Neural cell (in vitro differentiated cells): ENCODE results near the gene IFNL4. TPM values are rescaled to one million over a fixed set of nuclear protein-coding genes. Genes with fewer than 3 reads are reported as not detected.

Source experiments
- H2AFZ ChIP-seq: fragments of 200-600, 300-800 bp; sonication (generic), shearing (Covaris generic); 2 replicates; pipeline ENCODE4 v1.6.0; 2014; ENCODE audit warnings: low read depth, mild to moderate bottlenecking, antibody characterized with exemption, low read length, moderate library complexity
- H3F3A ChIP-seq: fragments of 200-600 bp; shearing (Covaris generic); 2 replicates; pipeline ENCODE4 v1.6.1; 2016; ENCODE audit warnings: mild to moderate bottlenecking, moderate library complexity, mixed read lengths, antibody characterized with exemption, low read length; ENCODE audit not compliant: insufficient read depth, poor library complexity, severe bottlenecking
- H3K27ac ChIP-seq: fragments of 200-600, 300-800 bp; sonication (generic), shearing (Covaris generic); 2 replicates; pipeline ENCODE4 v1.5.1; 2014; ENCODE audit warnings: mild to moderate bottlenecking, low read length, moderate library complexity
- H3K27me3 ChIP-seq: fragments of 300-800, 200-600 bp; sonication (generic), shearing (Covaris generic); 2 replicates; pipeline ENCODE4 v1.6.0; 2014; ENCODE audit warnings: mild to moderate bottlenecking, low read depth, low read length, moderate library complexity; ENCODE audit not compliant: insufficient read depth
- H3K36me3 ChIP-seq: fragments of 300-800, 200-600 bp; sonication (generic), shearing (Covaris generic); 2 replicates; pipeline ENCODE4 v1.5.1; 2014; ENCODE audit warnings: mild to moderate bottlenecking, antibody characterized with exemption, low read length, moderate library complexity; ENCODE audit not compliant: insufficient read depth
- H3K4me2 ChIP-seq: fragments of 300-800, 200-600 bp; sonication (generic), shearing (Covaris generic); 2 replicates; pipeline ENCODE4 v1.6.0; 2014; ENCODE audit warnings: mild to moderate bottlenecking, low read length
- H3K4me3 ChIP-seq: fragments of 300-800, 200-600 bp; sonication (generic), shearing (Covaris generic); 2 replicates; pipeline ENCODE4 v1.5.1; 2014; ENCODE audit warnings: mild to moderate bottlenecking, low read length, moderate library complexity
- H3K79me2 ChIP-seq: fragments of 200-600 bp; shearing (Covaris generic); replicated peaks from 2 replicates; pipeline ENCODE4 v1.6.0; 2014; ENCODE audit warnings: mild to moderate bottlenecking, low read length, moderate library complexity; ENCODE audit not compliant: insufficient read depth
- H3K9ac ChIP-seq: fragments of 300-800, 200-600 bp; sonication (generic), shearing (Covaris generic); 2 replicates; pipeline ENCODE4 v1.6.1; 2016; ENCODE audit warnings: mild to moderate bottlenecking, low read length, mixed read lengths
- H3K9me2 ChIP-seq: fragments of 200-600 bp; shearing (Covaris generic); 2 replicates; pipeline ENCODE4 v1.6.1; 2016; ENCODE audit warnings: mild to moderate bottlenecking, low read length, mixed read lengths; ENCODE audit not compliant: insufficient read depth
- H3K9me3 ChIP-seq: fragments of 200-600, 300-800 bp; sonication (generic), shearing (Covaris generic); 2 replicates; pipeline ENCODE4 v1.6.1; 2016; ENCODE audit warnings: mild to moderate bottlenecking, mixed run types, low read length, moderate library complexity, mixed read lengths
- H4K20me1 ChIP-seq: fragments of 200-600 bp; shearing (Covaris generic); 2 replicates; pipeline ENCODE4 v1.6.1; 2016; ENCODE audit warnings: mild to moderate bottlenecking, mixed run types; ENCODE audit not compliant: insufficient read depth
- CTCF ChIP-seq: fragments of 450-650 bp; IDR thresholded peaks from 2 replicates; pipeline ENCODE4 v1.5.1; 2014; ENCODE audit warnings: antibody characterized with exemption, mild to moderate bottlenecking, moderate library complexity; ENCODE audit not compliant: poor library complexity, severe bottlenecking
- EP300 ChIP-seq: fragments of 450-650 bp; conservative IDR thresholded peaks from 2 replicates; pipeline ENCODE4 v1.6.1; 2014; ENCODE audit warnings: antibody characterized with exemption, mild to moderate bottlenecking, moderate library complexity; ENCODE audit not compliant: poor library complexity, severe bottlenecking
- EZH2 ChIP-seq: fragments of 200-600, 300-800 bp; shearing (Covaris generic), sonication (generic); IDR thresholded peaks from 2 replicates; pipeline ENCODE4 v1.6.1; 2014; ENCODE audit warnings: antibody characterized with exemption, low read length, borderline replicate concordance, mild to moderate bottlenecking; ENCODE audit not compliant: insufficient read depth, poor library complexity, severe bottlenecking
- MXI1 ChIP-seq: fragments of 450-650 bp; conservative IDR thresholded peaks from 2 replicates; pipeline ENCODE4 v1.6.1; 2014; ENCODE audit warnings: antibody characterized with exemption, mild to moderate bottlenecking; ENCODE audit not compliant: poor library complexity, severe bottlenecking
- POLR2AphosphoS5 ChIP-seq: IDR thresholded peaks from 2 replicates; pipeline ENCODE4 v1.6.1; 2012
- RAD21 ChIP-seq: fragments of 450-650 bp; conservative IDR thresholded peaks from 2 replicates; pipeline ENCODE4 v1.6.1; 2014; ENCODE audit warnings: antibody characterized with exemption, mild to moderate bottlenecking, moderate library complexity
- REST ChIP-seq: IDR thresholded peaks from 2 replicates; pipeline ENCODE4 v1.6.1; 2012; ENCODE audit warnings: borderline replicate concordance
- SMC3 ChIP-seq: fragments of 450-650 bp; conservative IDR thresholded peaks from 2 replicates; pipeline ENCODE4 v1.6.1; 2014; ENCODE audit warnings: antibody characterized with exemption, mild to moderate bottlenecking, moderate library complexity; ENCODE audit not compliant: poor library complexity
- TAF1 ChIP-seq: IDR thresholded peaks from 2 replicates; pipeline ENCODE4 v1.6.1; 2012; ENCODE audit warnings: low read depth
- polyA plus RNA-seq: library from polyadenylated mRNA; depleted of rRNA; stranded (reverse); fragments of >200 nt; gene quantifications from 2 replicates; pipeline ENCODE4 v1.2.3, GENCODE V29; 2014

Gene IFNL4
- polyA plus RNA-seq, 1 donor from 2014 or later = not detected

- no peak overlapping the region for H2AFZ ChIP-seq
- H3K9me3 ChIP-seq = no peaks in the 10 kb centered on the region
- H3F3A ChIP-seq = no peaks in the 10 kb centered on the region
- no peaks in the 10 kb centered on the region for H3K9me2 ChIP-seq
- H3K36me3 ChIP-seq = no peaks in the 10 kb centered on the region
- no peak overlapping the region for H3K27ac ChIP-seq
- H3K79me2 ChIP-seq = no peaks in the 10 kb centered on the region
- no peak overlapping the region for H3K9ac ChIP-seq
- H4K20me1 ChIP-seq = no peaks in the 10 kb centered on the region
- H3K27me3 ChIP-seq = peaks cover 24% of the 10 kb centered on the region
- TF ChIP-seq CTCF = no peak
- no peak overlapping the region for H3K4me3 ChIP-seq
- H3K4me2 ChIP-seq = no peak overlapping the region
These were observed 50.8 kb downstream of the IFNL4 start for GRCh38 chr19:39197808-39198207.

- no peaks in the 10 kb centered on the region for H4K20me1 ChIP-seq
- H3K27me3 ChIP-seq = peaks cover 24% of the 10 kb centered on the region
- peak within 1 kb of the TSS; percentile 25 for H3K4me3 ChIP-seq
- no peak for TF ChIP-seq CTCF
- TF ChIP-seq RAD21 = no peak
- no peak for TF ChIP-seq SMC3
- no peak for TF ChIP-seq EZH2
- no peak for TF ChIP-seq MXI1
- H3K9me3 ChIP-seq = no peaks in the 10 kb centered on the region
- H3K9ac ChIP-seq = no peak within 1 kb of the TSS
- no peaks in the 10 kb centered on the region for H3K79me2 ChIP-seq
- H3K27ac ChIP-seq = no peak within 1 kb of the TSS
- H3K9me2 ChIP-seq = no peaks in the 10 kb centered on the region
- H2AFZ ChIP-seq = no peak within 1 kb of the TSS
- H3F3A ChIP-seq = no peaks in the 10 kb centered on the region
- no peaks in the 10 kb centered on the region for H3K36me3 ChIP-seq
- H3K4me2 ChIP-seq = no peak within 1 kb of the TSS
These were observed 51.6 kb downstream of the IFNL4 start, which contains the start of gene NCCRP1 for GRCh38 chr19:39196860-39197562. TSS of gene NCCRP1 (plus strand) at chr19:39196964. CDS start at chr19:39196983, 19 bp downstream.

GRCh38 chr19:39196320-39196719, 52.3 kb downstream of the IFNL4 start:
- no peaks in the 10 kb centered on the region for H3K36me3 ChIP-seq
- H3F3A ChIP-seq = no peaks in the 10 kb centered on the region
- no peak overlapping the region for H3K9ac ChIP-seq
- H3K4me2 ChIP-seq = no peak overlapping the region
- H3K27ac ChIP-seq = no peak overlapping the region
- H3K9me2 ChIP-seq = no peaks in the 10 kb centered on the region
- no peaks in the 10 kb centered on the region for H4K20me1 ChIP-seq
- peaks cover 24% of the 10 kb centered on the region for H3K27me3 ChIP-seq
- no peak overlapping the region for H3K4me3 ChIP-seq
- no peak overlapping the region for H2AFZ ChIP-seq
- no peak for TF ChIP-seq TAF1
- TF ChIP-seq CTCF = no peak
- no peak for TF ChIP-seq EZH2
- no peak for TF ChIP-seq REST
- TF ChIP-seq MXI1 = no peak
- no peak for TF ChIP-seq RAD21
- no peak for TF ChIP-seq SMC3
- TF ChIP-seq POLR2AphosphoS5 = no peak
- TF ChIP-seq EP300 = no peak
- H3K79me2 ChIP-seq = no peaks in the 10 kb centered on the region
- H3K9me3 ChIP-seq = no peaks in the 10 kb centered on the region
